SU-DHL-6 (cell line): Measurements from ENCODE around the gene TPO.

Experiments
- EZH2phosphoT487 ChIP-seq: fragments of 200-600 bp; sonication (generic), shearing (Covaris generic); conservative IDR thresholded peaks from 2 replicates; pipeline ENCODE4 v1.6.1; 2018; ENCODE audit warnings: mild to moderate bottlenecking, antibody characterized with exemption, low read length, moderate library complexity, mixed read lengths
- TF ChIP-seq, protein P1 (sequence below): fragments of 200-600 bp; sonication (generic); IDR thresholded peaks from one replicate; pipeline ENCODE4 v1.5.1; 2017; ENCODE audit warnings: antibody characterized with exemption, mild to moderate bottlenecking, low read length, moderate library complexity; ENCODE audit not compliant: insufficient read depth, poor library complexity, severe bottlenecking

DNA sequence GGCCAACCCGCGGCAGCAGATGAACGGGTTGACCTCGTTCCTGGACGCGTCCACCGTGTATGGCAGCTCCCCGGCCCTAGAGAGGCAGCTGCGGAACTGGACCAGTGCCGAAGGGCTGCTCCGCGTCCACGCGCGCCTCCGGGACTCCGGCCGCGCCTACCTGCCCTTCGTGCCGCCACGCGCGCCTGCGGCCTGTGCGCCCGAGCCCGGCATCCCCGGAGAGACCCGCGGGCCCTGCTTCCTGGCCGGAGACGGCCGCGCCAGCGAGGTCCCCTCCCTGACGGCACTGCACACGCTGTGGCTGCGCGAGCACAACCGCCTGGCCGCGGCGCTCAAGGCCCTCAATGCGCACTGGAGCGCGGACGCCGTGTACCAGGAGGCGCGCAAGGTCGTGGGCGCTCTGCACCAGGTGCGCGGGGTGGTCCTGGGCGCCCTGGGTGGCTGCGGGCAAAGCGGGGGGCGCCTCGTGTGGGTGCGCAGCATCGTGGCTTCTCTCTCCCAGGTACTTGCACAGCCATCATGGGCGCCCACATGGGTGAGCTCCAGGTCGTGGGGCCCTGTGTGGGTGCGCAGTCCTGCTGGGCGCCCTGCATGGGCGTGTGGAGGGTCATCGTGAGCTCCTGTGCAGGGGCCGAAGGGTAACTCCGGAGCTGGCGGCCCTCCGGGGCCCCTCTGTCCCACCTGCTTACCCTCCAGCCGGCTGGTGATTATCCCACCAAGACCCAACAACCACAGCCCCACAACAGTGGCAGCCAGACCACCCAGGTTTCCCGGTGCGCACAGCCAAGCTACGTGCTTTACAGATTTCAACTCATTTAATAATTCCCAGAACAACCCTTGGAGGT lies 64.2 kb downstream of the TPO start:
- TF ChIP-seq EZH2phosphoT487, result no peak
- TF ChIP-seq, protein P1, sequence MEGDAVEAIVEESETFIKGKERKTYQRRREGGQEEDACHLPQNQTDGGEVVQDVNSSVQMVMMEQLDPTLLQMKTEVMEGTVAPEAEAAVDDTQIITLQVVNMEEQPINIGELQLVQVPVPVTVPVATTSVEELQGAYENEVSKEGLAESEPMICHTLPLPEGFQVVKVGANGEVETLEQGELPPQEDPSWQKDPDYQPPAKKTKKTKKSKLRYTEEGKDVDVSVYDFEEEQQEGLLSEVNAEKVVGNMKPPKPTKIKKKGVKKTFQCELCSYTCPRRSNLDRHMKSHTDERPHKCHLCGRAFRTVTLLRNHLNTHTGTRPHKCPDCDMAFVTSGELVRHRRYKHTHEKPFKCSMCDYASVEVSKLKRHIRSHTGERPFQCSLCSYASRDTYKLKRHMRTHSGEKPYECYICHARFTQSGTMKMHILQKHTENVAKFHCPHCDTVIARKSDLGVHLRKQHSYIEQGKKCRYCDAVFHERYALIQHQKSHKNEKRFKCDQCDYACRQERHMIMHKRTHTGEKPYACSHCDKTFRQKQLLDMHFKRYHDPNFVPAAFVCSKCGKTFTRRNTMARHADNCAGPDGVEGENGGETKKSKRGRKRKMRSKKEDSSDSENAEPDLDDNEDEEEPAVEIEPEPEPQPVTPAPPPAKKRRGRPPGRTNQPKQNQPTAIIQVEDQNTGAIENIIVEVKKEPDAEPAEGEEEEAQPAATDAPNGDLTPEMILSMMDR, result no peak
